DMS153 treated with DMSO at 0.1 percent for 48 hours (cell line): ENCODE measurements around the gene B4GALNT2.

ENCODE experiments used
- DNase-seq: peaks from one replicate; lab custom pipeline; 2025; ENCODE audit not compliant: unreplicated experiment; lab: John Stamatoyannopoulos, UW

The B4GALNT2 gene

DNA sequence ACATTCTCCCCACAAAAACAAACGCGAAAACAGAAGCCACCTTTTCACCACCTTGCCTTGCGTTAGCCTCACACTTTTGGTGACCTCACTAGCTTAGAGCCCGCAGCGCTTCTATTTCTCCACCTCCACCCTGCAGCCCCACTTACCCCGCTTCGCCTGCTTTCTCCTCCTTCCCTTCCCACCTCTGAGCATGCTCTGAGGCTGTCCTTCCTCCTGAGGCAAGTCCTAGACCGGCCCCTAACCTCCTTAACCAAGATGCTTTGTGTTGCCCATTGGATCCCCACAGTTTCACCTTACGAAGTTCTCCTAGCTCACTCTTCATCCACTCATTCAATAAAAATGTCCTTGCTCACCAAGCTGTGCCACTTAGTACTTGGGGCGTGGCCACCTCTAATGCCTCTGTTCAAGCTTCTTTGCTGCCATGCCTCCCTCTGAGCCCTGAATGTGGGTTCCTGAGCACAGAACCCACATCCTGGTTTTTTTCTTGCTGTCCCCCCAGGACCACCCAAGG is 76.5 kb downstream of the B4GALNT2 start:
- DNase-seq = no peak

DNA sequence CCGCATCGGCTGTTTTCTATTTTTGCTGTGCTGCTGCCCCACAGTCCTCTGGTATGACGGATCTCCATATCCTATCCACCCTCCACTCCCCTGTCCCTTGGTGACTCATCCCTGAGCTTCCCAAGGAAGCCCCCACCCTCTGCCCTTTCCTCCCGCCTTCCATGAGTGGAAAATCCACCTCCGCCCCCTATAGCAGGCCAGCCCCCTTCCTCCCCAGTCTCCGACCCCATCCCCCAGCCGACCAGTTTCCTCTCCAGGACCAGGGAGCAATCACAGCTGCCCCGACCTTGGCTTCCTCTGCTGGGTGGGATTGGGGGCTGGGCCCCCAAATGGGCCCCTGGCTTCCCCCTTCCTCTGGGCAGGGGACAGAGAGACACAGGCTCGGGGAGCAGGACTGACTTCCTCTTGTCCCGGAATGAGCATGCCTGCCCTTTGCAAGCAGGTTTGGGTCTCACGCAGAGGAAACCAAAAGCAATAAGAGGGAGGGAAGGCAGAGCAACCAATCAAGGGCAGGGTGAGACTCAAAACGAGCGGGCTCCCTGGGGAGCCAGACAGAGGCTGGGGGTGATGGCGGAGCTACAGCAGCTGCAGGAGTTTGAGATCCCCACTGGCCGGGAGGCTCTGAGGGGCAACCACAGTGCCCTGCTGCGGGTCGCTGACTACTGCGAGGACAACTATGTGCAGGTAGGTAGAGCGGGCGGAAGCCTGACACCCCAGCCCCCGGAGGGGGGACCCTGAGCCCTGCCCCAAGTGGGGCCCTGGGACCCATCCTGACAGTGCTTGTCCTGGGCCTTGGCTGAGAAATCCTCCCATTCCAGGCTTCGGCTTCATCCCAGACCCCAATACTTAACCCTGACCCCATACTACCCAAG is 77.8 kb downstream of the B4GALNT2 start, which contains the start of the genes ABI3 and GNGT2:
Gene ABI3, plus strand, starts transcription at position 550 of the 872 bp plus-strand sequence. Its CDS starts 18 bp downstream, at position 568.
Gene GNGT2, minus strand, starts transcription at position 417 of the 872 bp plus-strand sequence. CDS start 3,152 bp downstream, outside the sequence.
- no peak for DNase-seq

DNA sequence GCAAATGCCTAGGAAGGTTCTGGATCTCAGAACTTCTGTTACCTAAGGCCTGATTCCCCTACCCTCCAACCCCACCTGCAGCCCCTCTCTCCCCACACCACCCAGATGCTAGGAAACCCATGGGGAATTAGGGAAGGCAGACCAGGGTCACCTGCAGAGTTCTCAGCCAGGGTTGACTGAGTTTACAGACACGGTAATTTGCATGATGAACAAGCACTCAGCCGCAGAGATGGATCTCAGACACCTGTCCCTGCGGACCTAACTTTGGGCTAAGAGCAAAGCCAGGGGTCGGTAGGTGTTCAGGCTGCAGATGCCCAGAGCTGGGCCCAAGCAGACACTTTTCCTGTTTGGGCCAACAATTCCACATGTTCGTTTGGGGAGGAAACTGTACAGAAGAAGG is 80.8 kb downstream of the B4GALNT2 start:
- DNase-seq = no peak

DNA sequence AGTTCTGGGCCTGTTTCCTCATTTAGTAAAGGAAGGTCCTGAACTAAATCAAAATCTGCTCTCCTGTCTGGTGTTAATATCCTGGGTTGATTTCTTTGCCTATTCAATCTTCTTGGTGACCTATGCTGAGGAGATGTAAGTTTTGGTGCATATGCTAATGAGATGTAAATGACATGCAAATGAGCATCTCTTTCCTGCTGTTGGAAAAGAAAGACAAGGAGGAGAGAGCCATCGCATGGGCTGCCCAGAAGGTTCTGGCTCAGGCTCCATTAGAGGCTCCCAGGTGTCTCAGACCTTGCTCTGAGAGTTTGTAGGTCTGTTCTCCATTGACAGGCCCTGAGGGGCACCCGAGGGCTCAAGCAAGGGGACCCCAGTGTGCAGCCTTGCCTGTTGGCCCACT is 81.3 kb downstream of the B4GALNT2 start:
- DNase-seq = no peak

DNA sequence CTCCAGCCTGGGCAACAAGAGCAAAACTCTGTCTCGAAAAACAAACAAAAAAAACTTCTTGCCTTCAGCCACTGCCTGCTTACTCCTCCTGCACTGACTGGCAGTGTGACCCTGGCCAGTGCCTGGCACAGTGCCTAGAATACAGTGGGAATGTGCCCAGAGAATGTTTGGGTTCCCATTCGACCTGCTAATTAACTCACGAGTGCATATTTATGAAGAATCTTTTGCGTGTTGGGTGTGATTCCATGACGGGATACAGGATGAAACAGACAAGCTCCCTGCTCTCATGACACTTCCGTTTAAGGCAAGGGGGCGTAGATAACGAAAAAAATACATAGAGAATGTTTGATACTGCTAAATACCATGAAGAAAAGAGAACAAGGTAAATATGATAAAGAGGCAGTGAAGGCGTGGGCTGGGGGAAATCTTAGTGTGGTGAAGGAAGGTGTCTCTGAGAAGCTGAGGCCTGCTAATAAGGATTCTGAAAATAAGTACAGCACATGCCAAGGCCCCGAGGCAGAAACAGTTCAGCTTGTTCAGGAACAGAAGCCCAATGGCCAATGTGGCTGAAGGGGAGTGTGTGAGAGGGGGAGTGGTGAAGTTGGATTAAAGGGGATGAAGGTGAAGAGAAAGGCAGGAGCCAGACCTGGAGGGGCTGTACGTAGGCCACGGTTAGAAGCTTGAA is 82.2 kb downstream of the B4GALNT2 start:
- no peak for DNase-seq

DNA sequence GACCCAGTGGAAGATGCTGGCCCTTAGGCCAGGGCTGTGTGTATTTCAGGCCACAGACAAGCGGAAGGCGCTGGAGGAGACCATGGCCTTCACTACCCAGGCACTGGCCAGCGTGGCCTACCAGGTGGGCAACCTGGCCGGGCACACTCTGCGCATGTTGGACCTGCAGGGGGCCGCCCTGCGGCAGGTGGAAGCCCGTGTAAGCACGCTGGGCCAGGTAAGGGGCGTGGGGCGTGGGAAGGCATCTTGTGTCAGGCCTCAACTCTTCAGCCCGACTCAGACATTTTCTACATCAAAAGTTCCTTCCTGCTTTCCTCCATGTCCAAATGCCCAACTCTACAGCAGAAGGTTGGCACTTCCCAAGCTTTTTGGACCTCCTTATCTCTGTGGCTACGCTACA is 83.9 kb downstream of the B4GALNT2 start:
- DNase-seq = no peak

DNA sequence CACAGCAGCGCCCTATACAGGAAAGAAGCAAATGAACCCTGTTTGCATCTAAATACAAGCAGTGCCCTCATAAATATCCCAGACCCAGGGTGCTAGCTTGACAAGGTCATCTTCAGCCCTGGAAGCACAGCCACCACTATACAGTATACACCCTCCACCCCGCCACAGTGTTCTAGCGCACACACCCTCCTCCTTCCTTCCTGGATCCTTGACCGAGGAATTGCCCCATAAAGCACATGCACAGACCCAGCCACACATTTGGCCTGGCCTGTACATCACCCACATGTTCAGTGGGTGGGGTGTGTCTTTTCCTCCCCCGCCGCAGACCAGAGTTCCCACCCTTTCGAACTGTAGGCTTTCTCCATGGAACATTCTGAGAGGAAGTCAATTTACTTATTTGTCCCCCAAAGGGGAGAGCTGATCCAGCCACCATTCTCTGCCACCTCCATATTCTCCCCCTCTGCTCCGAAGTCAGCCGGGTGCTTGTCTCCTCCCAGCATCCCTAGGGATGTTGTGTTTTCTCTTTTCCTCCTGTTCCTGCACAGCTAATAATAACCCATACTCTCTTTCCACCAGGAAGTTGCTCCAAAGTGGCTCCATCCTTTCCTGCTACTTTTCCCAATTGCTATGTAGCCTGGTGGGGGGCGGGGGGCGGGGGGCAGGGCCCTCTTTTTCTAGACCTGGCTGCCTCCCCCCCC is 84.5 kb downstream of the B4GALNT2 start:
- no peak for DNase-seq

DNA sequence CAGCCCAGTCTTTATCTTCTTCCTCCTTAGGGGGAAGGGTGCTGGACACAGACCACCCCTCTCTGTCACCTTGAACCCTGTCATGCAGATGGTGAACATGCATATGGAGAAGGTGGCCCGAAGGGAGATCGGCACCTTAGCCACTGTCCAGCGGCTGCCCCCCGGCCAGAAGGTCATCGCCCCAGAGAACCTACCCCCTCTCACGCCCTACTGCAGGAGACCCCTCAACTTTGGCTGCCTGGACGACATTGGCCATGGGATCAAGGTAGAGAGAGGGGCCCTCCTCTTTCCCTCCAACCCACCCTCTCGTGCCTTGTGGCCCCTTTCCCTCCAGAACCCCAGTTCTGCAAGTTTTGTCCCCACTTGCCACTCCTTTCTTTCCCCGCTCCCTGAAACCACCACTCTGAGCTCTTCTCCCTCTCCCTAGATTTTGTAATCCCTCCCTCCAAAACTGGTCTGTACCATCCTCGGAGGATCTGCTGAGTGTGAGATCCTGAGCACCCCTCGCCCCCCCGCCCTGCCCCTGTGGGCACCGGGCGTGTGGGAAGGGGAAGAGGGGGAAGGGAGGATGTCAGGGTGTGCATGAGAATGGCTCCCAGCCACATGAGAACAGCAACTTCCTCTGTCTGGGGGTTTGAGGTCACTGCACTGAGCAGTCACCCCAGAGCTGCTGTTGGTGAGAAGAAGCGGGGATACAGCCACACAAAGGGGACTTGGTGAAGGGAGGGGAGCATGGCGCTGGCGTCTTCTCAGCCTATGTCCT is 85.3 kb downstream of the B4GALNT2 start:
- DNase-seq = no peak

DNA sequence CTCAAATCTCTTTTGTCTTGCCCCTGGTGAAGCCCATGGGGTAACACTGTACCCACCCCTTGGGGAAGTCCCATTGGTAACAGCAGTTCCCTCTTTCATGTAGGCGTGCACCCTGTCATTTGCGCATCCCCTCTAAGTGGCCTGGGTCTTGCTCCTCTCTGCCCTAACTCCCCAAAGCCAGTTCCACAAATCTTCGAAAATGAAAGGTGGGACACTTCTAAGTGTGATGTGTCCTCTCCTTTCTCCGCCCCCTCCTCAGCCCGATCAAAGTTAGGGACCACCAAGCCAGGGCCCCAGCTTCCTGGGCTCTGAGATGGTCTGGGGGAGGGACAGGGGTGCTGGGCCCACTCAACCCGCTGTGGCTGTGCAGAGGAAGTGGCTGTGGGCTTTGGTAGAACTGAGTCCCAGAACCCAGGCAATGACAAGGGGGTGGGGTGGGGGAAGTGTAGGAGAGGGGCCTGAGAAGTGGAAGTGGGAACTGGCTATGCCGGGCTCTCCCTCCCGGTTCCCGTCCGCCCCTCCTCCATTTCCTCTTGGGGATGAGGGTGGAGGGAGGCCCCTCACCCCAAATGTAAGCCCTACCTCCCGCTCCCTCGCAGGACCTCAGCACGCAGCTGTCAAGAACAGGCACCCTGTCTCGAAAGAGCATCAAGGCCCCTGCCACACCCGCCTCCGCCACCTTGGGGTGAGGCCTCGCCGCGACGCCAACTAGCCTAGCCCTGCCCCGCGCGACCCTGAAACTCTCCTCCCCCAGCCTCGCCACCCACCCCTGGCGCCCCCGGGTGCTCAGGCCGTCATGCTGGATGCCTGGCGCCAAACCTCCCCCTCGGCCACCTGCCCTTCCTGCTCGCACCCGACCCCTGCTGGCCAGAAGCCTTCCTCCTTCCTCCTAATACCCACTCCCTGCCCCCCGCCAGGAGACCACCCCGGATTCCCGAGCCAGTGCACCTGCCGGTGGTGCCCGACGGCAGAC is 86.7 kb downstream of the B4GALNT2 start:
- no peak for DNase-seq

DNA sequence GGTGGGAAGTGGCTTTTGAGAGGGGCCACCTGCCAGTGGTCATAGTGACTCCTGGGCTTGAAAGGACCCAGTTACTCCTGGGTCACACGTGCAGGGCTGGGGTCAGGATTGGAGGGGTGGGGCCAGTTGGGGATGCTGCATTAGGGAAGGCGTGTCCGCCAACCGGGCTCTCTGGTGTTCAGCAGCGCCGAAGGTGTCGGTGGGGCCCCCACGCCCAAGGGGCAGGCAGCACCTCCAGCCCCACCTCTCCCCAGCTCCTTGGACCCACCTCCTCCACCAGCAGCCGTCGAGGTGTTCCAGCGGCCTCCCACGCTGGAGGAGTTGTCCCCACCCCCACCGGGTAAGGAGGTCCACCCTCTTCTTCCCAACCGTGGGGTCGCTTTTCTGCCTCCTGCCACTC is 87.4 kb downstream of the B4GALNT2 start:
- no peak for DNase-seq

DNA sequence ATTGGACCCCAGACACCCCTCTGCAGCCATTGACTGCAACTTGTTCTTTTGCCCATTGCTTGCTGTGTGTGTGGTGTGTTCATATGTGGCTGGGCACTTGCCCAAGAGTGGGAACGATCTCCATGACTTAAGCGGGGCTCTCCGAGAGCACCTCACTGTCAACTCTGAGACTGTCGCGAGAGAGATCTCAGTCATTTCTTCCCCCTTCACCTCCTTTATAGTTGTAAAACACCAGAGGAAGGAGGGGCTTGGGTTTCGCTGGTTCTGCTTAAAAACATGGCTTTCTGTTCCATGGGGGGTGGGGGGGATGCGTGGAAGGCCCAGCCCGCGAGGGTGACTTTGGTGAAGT is 90.6 kb downstream of the B4GALNT2 start:
- no peak for DNase-seq

DNA sequence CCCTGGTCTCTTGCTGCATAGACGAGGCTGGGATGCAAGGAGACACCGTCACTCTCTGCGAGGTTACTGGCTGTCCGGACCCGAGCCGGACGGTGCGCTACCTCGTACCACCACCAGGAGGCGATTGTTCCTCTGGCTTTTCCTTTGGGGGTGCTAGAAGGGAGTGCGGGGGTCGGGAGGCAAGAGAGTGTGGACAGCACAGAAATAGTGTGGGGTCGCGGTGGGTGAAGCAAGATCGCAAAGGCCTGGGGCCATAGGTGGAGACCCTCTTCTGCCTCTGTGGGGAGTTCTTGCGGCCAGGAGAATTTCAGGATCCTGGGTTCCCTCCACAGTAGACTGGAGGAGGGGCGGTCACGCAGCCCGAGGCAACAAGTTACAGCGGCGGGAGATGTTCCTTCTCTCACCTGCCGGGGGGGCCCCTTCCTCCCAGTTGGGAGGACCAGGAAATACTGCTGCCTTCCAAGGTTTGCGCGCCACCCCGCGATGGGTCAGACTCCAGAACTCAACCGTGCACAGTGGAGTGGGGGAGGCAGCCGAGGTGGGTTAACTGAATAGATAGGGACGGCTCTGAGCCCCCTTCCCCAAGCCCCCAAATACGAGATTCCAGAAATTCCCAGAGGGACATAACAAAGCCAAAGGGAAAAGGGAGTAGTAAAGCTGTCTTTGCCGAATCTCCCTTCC is 91.1 kb downstream of the B4GALNT2 start:
- DNase-seq = peak; percentile 3

DNA sequence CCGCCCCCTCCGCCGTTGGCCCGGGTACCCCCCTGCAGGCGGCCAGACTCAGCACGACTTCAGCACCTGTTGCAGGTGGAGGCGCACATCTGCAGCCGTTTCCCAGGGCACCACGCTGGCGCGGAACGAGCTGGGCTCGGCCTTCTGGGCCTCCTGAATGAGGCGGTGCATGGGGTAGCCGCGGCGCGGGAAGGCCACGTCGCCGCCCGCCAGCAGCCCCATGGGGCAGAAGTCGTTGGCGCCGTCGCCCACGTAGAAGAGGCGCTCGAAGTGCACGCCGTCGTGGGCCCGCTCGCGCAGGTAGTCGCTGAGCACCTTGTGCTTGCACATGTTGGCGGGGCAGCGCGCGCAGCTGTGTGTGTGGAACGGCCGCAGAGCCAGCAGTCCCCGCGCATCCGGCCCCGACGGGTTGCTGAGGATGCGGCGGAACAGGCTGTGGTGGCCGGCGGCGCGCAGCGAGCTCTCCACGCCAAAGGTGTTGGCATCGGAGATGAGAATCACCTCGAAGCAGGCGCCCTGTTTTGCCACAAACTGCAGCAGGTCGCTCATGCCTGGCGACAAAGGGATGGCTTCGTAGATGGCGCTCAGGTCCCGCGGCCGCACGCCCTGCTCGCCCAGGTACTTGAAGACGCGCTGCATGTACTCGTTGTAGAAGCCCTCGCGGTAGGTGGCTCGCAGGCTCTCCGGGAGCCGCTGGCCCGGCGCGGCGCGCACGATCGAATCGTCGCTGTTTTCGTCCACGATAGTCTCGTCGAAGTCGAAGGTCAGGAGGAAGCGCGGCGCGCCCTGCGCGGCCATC is 91.8 kb downstream of the B4GALNT2 start:
- peak; percentile 38 for DNase-seq

DNA sequence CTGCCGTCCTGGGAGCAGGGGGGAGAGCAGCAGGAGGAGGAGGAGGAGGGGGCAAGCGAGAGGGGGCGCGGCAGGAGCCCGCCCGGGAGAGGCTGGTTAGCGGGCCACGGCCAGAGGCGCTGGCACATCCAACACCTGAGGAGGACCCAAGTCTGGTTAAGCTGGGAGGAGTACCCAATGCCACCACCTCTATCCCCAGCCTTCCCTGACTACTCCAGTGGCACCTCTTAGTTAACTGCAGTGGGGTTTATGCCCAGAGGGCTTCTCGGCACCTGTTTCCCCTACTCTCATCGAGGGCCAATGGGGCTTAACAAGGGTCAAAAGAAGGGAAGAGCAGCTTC is 92.4 kb downstream of the B4GALNT2 start:
- no peak for DNase-seq

DNA sequence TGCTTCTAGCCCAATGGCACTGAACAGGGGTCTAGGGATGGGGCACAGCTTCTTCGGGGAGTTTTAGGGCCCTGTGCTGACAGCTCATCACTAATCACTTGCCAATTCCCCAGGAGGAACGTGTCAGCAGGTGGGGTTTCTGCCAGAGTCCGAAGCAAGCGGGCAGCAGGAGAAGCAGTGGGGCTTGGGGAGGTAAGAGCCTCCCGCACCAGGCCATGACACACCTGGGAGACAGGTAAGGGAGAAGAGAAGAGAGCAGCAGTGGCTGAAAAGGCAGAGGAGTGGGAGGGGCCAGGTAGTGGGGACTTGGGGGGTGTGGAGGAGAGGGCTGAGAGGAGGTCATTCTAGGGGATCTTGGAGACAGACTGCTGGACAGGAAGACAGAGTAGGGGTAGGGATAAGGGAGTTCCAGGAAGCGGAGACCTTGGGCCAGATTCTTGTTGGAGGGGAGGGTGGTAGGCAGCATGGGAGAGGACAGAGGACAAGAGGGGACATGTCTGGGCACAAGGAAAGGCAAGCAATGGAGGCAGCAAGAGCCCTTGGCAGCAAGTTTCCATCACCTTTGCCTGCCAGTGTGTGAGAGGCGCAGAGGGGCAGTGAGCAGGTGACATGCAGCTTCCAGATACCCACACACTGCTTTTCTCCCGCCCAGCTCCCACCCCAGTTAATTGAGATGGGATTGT is 93.1 kb downstream of the B4GALNT2 start:
- DNase-seq = no peak
